ENCODE results near the gene RPH3AL. TPM values are rescaled to one million over a fixed set of nuclear protein-coding genes. Genes with fewer than 3 reads are reported as not detected.

Gene RPH3AL
- total RNA-seq, 4 donors from 2014 or later: 10.0 to 51.1 (median 25.7) TPM

DNA sequence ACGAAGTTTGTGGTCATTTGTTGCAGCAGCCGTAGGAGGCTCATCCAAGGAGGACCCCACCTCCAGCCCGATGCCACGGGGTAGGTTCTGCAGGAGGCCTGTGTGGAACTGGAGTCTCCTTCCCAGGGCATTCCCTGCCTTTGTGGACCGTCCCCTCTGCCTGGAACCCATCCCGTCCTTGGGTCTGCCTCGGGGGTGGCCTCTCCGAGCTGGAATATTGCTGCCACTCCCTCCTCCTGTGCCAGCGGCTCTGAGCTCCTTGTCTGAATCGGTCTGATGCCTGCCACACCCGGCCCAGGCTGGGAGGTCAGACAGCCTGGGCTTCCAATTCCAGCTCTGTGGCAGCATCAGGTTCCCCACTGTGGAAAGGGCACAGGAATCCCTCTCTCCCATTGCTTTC is 189.9 kb downstream of the RPH3AL start:
- ATAC-seq (ENCODE audit: low FRiP score) (no peak), DNase-seq (ENCODE audit: low spot score) (no peak)
- TF ChIP-seq, protein P1, sequence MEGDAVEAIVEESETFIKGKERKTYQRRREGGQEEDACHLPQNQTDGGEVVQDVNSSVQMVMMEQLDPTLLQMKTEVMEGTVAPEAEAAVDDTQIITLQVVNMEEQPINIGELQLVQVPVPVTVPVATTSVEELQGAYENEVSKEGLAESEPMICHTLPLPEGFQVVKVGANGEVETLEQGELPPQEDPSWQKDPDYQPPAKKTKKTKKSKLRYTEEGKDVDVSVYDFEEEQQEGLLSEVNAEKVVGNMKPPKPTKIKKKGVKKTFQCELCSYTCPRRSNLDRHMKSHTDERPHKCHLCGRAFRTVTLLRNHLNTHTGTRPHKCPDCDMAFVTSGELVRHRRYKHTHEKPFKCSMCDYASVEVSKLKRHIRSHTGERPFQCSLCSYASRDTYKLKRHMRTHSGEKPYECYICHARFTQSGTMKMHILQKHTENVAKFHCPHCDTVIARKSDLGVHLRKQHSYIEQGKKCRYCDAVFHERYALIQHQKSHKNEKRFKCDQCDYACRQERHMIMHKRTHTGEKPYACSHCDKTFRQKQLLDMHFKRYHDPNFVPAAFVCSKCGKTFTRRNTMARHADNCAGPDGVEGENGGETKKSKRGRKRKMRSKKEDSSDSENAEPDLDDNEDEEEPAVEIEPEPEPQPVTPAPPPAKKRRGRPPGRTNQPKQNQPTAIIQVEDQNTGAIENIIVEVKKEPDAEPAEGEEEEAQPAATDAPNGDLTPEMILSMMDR (IDR thresholded peaks at IDR 0.05): no peak

Other genes with a start within 250 kb of the RPH3AL start
- not detected for gene SCGB1C2, start 215.2 kb downstream of the RPH3AL start, total RNA-seq
- gene DOC2B, start 171.2 kb downstream of the RPH3AL start, total RNA-seq: 10 to 100 TPM in 2 of 4 donors, 1 to 10 TPM in 2; 4.9 to 41.9 (median 19.3) TPM
- gene RFLNB, start 93.1 kb upstream of the RPH3AL start, total RNA-seq: 10 to 100 TPM in 3 of 4 donors, 1 to 10 TPM in 1; 9.6 to 61.5 (median 30.9) TPM

Measured in omental fat pad (tissue), 4 donors.